ENCODE results near the gene IER2. TPM values are rescaled to one million over a fixed set of nuclear protein-coding genes. Genes with fewer than 3 reads are reported as not detected.
"Not testable (repeated sequence)": the region's sequence is repeated elsewhere in the genome, so short reads cannot be mapped to it uniquely, and the experiment has no call there.

IER2 gene
- total and polyA plus RNA-seq, 12 donors, result 7.4 to 121 (median 61.8) TPM

- DNase-seq, result no peak
- WGBS, 4 donors, result 79 to 86% (median 84%) methylated on average over 13 to 18 of the region's 18 CpGs
Measured at GRCh38 chr19:13198634-13199033, 48.4 kb downstream of the IER2 start.

GRCh38 chr19:13202112-13202511 is 51.9 kb downstream of the IER2 start:
- H3K4me3 ChIP-seq; H3K27me3 ChIP-seq; H3K9me3 ChIP-seq (replicated peaks in 1 of 3); DNase-seq; H3K36me3 ChIP-seq (replicated peaks in 1 of 2); H3K27ac ChIP-seq; intact Hi-C loops (cut with DNase I); H3K4me1 ChIP-seq (replicated peaks in 1 of 2): not testable (repeated sequence)
- WGBS, 4 donors, result 87 to 93% (median 90%) methylated on average over 7 of the region's 7 CpGs

More at GRCh38 chr19:13198634-13199033, 48.4 kb downstream of the IER2 start:
- H3K4me1 ChIP-seq (replicated peaks in 1 of 2), result no peaks in the 10 kb centered on the region
- H3K9me3 ChIP-seq (replicated peaks in 1 of 3), result no peaks in the 10 kb centered on the region
- no peak overlapping the region for H3K27ac ChIP-seq
- intact Hi-C loops (cut with DNase I), result loop anchor here in 1 of 2 donors (5.0 kb wide), 1 partner anchor 64 kb away; no protein-coding TSS in a partner anchor
- TF ChIP-seq POLR2A (IDR thresholded peaks at IDR 0.05), result no peak
- H3K4me3 ChIP-seq, result no peak overlapping the region
- no peaks in the 10 kb centered on the region for H3K36me3 ChIP-seq (replicated peaks in 1 of 2)
- H3K27me3 ChIP-seq, result no peaks in the 10 kb centered on the region

Other genes starting within 250 kb of the IER2 start
- gene SYCE2, start 231.1 kb upstream of the IER2 start, total RNA-seq, result under 1 TPM in 2 of 9 donors, not detected in 7; 0.78 to 0.91 TPM
- gene SYCE2, start 231.1 kb upstream of the IER2 start, polyA plus RNA-seq, result under 1 TPM; 0.16 to 0.24 (median 0.20) TPM
- gene FARSA, start 216.7 kb upstream of the IER2 start, total RNA-seq, result 100 to 1,000 TPM in 1 of 9 donors, 10 to 100 TPM in 8; 40.6 to 102 (median 55.0) TPM
- 10 to 100 TPM; 33.5 to 62.1 (median 36.0) TPM for gene FARSA, start 216.7 kb upstream of the IER2 start, polyA plus RNA-seq
- 1,000 to 10,000 TPM in 2 of 9 donors, 100 to 1,000 TPM in 7; 271 to 1,489 (median 656) TPM for gene CALR, start 211.8 kb upstream of the IER2 start, total RNA-seq
- gene CALR, start 211.8 kb upstream of the IER2 start, polyA plus RNA-seq, result 1,000 to 10,000 TPM in 1 of 3 donors, 100 to 1,000 TPM in 2; 224 to 1,230 (median 336) TPM
- gene RAD23A, start 204.5 kb upstream of the IER2 start, total RNA-seq, result 100 to 1,000 TPM in 6 of 9 donors, 10 to 100 TPM in 3; 66.5 to 146 (median 111) TPM
- 100 to 1,000 TPM; 112 to 240 (median 206) TPM for gene RAD23A, start 204.5 kb upstream of the IER2 start, polyA plus RNA-seq
- gene GADD45GIP1, start 193.2 kb upstream of the IER2 start, total RNA-seq, result 100 to 1,000 TPM in 1 of 9 donors, 10 to 100 TPM in 8; 26.1 to 101 (median 48.5) TPM
- 100 to 1,000 TPM in 2 of 3 donors, 10 to 100 TPM in 1; 16.5 to 213 (median 183) TPM for gene GADD45GIP1, start 193.2 kb upstream of the IER2 start, polyA plus RNA-seq
- gene DAND5, start 180.8 kb upstream of the IER2 start, total RNA-seq, result 1 to 10 TPM in 5 of 9 donors, under 1 TPM in 4; 0.35 to 2.3 (median 1.1) TPM
- gene DAND5, start 180.8 kb upstream of the IER2 start, polyA plus RNA-seq, result under 1 TPM; 0.27 to 0.34 (median 0.32) TPM
- gene NFIX, start 154.9 kb upstream of the IER2 start, total RNA-seq, result 10 to 100 TPM in 8 of 9 donors, 1 to 10 TPM in 1; 1.3 to 72.8 (median 32.2) TPM
- 10 to 100 TPM in 1 of 3 donors, 1 to 10 TPM in 2; 4.9 to 18.0 (median 9.4) TPM for gene NFIX, start 154.9 kb upstream of the IER2 start, polyA plus RNA-seq
- 10 to 100 TPM in 5 of 9 donors, 1 to 10 TPM in 4; 4.3 to 22.5 (median 10.5) TPM for gene LYL1, start 47.6 kb upstream of the IER2 start, total RNA-seq
- gene LYL1, start 47.6 kb upstream of the IER2 start, polyA plus RNA-seq, result 10 to 100 TPM in 1 of 3 donors, 1 to 10 TPM in 1, under 1 TPM in 1; 0.38 to 18.7 (median 7.9) TPM
- 10 to 100 TPM; 13.4 to 48.0 (median 30.7) TPM for gene TRMT1, start 33.7 kb upstream of the IER2 start, total RNA-seq
- gene TRMT1, start 33.7 kb upstream of the IER2 start, polyA plus RNA-seq, result 100 to 1,000 TPM in 2 of 3 donors, 10 to 100 TPM in 1; 15.5 to 229 (median 120) TPM
- gene NACC1, start 32.1 kb upstream of the IER2 start, total RNA-seq, result 10 to 100 TPM; 26.7 to 67.0 (median 41.2) TPM
- 10 to 100 TPM; 12.4 to 47.7 (median 14.8) TPM for gene NACC1, start 32.1 kb upstream of the IER2 start, polyA plus RNA-seq
- 10 to 100 TPM; 30.5 to 90.7 (median 62.2) TPM for gene STX10, start within 50 bp of the IER2 start, total RNA-seq
- 100 to 1,000 TPM in 2 of 3 donors, 10 to 100 TPM in 1; 16.0 to 182 (median 159) TPM for gene STX10, start within 50 bp of the IER2 start, polyA plus RNA-seq

All from adrenal gland (tissue), 12 donors.